Kidney (tissue), 14 donors: ENCODE measurements around the gene ENPP3. TPM values are rescaled to one million over a fixed set of nuclear protein-coding genes. Genes with fewer than 3 reads are reported as not detected.
"Not testable (repeated sequence)": the region's sequence is repeated elsewhere in the genome, so short reads cannot be mapped to it uniquely, and the experiment has no call there.

ENCODE experiments used
- DNase-seq, 5 donors: peaks; one replicate each; pipeline ENCODE4 v3.0.0-alpha.2; 2013 to 2020
- FAIRE-seq: peaks from 2 replicates; lab custom pipeline; 2012; peaks lifted over from hg19 to GRCh38; lab: Jason Lieb, UNC
- H3K27ac ChIP-seq, 2 donors: one replicate each; pipeline ENCODE4 v1.7.0; 2013; ENCODE audit warnings: low read depth in 2 of 2, low read length in 2 of 2, inconsistent platforms in 1 of 2
- H3K27me3 ChIP-seq: one replicate; pipeline ENCODE4 v1.7.1; 2013; ENCODE audit warnings: low read length, inconsistent platforms; ENCODE audit not compliant: control insufficient read depth, insufficient read depth
- H3K36me3 ChIP-seq, 3 donors: one replicate each; pipeline versions ENCODE4 v1.7.0 to v1.7.1; 2013; ENCODE audit warnings: low read length in 3 of 3, control low read depth in 1 of 3, inconsistent platforms in 1 of 3; ENCODE audit not compliant: insufficient read depth in 3 of 3, control insufficient read depth in 2 of 3
- H3K4me1 ChIP-seq, 3 donors: one replicate each; pipeline versions ENCODE4 v1.7.0 to v1.7.1; 2013; ENCODE audit warnings: low read length in 3 of 3, inconsistent platforms in 1 of 3, low read depth in 1 of 3; ENCODE audit not compliant: control insufficient read depth in 2 of 3, insufficient read depth in 2 of 3
- H3K4me3 ChIP-seq, 3 donors: one replicate each; pipeline versions ENCODE4 v1.7.0 to v1.8.1; 2013; ENCODE audit warnings: low read length in 3 of 3, control low read depth in 1 of 3, inconsistent platforms in 1 of 3
- H3K9ac ChIP-seq, 3 donors: one replicate each; pipeline versions ENCODE4 v1.7.0 to v1.7.1; 2013; ENCODE audit warnings: low read length in 3 of 3, control low read depth in 1 of 3, inconsistent platforms in 1 of 3
- H3K9me3 ChIP-seq, 3 donors: one replicate each; pipeline versions ENCODE4 v1.7.0 to v1.7.1; 2013; ENCODE audit warnings: low read length in 3 of 3, control low read depth in 1 of 3, inconsistent platforms in 1 of 3; ENCODE audit not compliant: control insufficient read depth in 2 of 3, insufficient read depth in 1 of 3
- CTCF ChIP-seq: IDR thresholded peaks from 3 replicates; pipeline ENCODE4 v1.5.1; 2012; ENCODE audit warnings: mild to moderate bottlenecking, moderate library complexity, borderline replicate concordance; ENCODE audit not compliant: insufficient read depth; ENCODE audit errors: extremely low read depth
- intact Hi-C: fragments of 100-400 bp; cut with DNase I; formaldehyde crosslinking; loops from one replicate; pipeline ENCODE4 v1.11.1; 2022
- polyA plus RNA-seq: library from polyadenylated mRNA; stranded (reverse); fragments of 350-450 nt; fragmentation: Illumina TruSeq; extraction: RNeasy Lipid Tissue Mini Kit (QIAGEN cat#74804); gene quantifications from one replicate; pipeline ENCODE4 v1.2.3, GENCODE V29; 2014; ENCODE audit warnings: low read depth, low replicate concordance; ENCODE audit not compliant: insufficient read depth
- total RNA-seq: library from RNA; stranded (reverse); fragmentation: NEBNext Ultra II Directional; extraction: Animal tissue kit (Norgen Biotek cat#: 25700); gene quantifications from one replicate; pipeline ENCODE4 v1.2.1, GENCODE V29; 2021
- donor health status: control.
- donor health status: control.
- donor health status: control.
- donor health status: control.
- donor health status: control.
- donor health status: DM: yes; HTN: yes; CAD: no.
- donor health status: Normal renal cell carcinoma (clear cell type).

The ENPP3 gene
- total and polyA plus RNA-seq, 2 donors from 2014 or later, result 2.0 to 2.5 TPM

DNA sequence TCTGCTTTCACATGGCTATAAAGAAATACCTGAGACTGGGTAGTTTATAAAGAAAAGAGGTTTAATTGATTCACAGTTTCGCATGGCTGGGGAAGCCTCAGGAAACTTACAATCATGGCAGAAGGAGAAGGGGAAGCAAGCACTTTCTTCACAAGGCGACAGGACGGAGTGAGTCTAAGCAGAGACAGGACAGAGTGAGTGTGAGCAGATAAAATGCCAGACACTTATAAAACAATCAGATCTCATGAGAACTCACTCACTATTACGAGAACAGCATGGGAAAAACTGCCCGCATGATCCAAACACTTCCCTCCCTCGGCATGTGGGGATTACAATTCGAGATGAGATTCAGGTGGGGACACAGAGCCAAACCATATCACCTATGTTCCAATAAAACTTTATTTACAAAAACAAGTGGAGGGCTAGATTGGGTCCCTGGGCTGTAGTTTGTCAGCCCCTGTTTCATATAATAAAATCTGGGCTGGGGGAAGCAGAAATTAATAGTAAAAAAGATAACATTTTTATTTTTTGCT is 110.8 kb downstream of the ENPP3 start:
- intact Hi-C loops, result no loop called here
- H3K9me3 ChIP-seq, result no peaks in the 10 kb centered on the region
- TF ChIP-seq CTCF, result no peak
- H3K27ac ChIP-seq, result no peak overlapping the region
- no peak overlapping the region for H3K9ac ChIP-seq
- H3K4me1 ChIP-seq, result no peaks in the 10 kb centered on the region
- DNase-seq, result no peak
- H3K4me3 ChIP-seq, result no peak overlapping the region
- H3K36me3 ChIP-seq, result no peaks in the 10 kb centered on the region
- no peaks in the 10 kb centered on the region for H3K27me3 ChIP-seq
- no peak for FAIRE-seq

DNA sequence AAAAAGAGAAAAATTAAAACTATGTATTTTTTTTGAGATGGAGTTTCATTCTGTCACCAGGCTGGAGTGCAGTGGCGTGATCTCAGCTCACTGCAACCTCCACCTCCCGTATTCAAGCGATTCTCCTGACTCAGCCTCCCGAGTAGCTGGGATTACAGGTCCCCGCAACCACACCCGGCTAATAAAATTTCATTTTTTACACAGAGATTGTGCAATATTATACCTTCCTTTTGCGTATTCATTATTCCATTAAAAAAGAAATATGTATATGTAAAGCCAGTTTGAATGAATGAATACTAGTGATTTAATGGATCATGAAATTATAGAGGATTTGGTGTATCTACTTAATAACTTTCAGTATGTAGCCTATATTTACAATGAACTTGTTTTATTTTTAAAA is 111.9 kb downstream of the ENPP3 start:
- intact Hi-C loops, result no loop called here
- FAIRE-seq (no peak), DNase-seq (no peak)
- H3K27me3 ChIP-seq, result no peaks in the 10 kb centered on the region
- no peak overlapping the region for H3K27ac ChIP-seq
- no peaks in the 10 kb centered on the region for H3K4me1 ChIP-seq
- no peak for TF ChIP-seq CTCF
- no peak overlapping the region for H3K4me3 ChIP-seq
- no peak overlapping the region for H3K9ac ChIP-seq
- no peaks in the 10 kb centered on the region for H3K36me3 ChIP-seq
- H3K9me3 ChIP-seq, result no peaks in the 10 kb centered on the region

GRCh38 chr6:131751012-131751715 is 114.1 kb downstream of the ENPP3 start:
- H3K36me3 ChIP-seq, H3K27ac ChIP-seq, H3K4me3 ChIP-seq, intact Hi-C loops, H3K4me1 ChIP-seq, H3K27me3 ChIP-seq, H3K9me3 ChIP-seq, H3K9ac ChIP-seq, DNase-seq, FAIRE-seq: not testable (repeated sequence)

- TF ChIP-seq CTCF, result no peak
- DNase-seq (no peak), FAIRE-seq (no peak)
- Histone ChIP-seq H3K36me3 (no peaks in the 10 kb centered on the region), H3K9me3 (no peaks in the 10 kb centered on the region), H3K9ac (no peak overlapping the region), H3K27me3 (no peaks in the 10 kb centered on the region), H3K27ac (no peak overlapping the region), H3K4me3 (no peak overlapping the region), H3K4me1 (no peaks in the 10 kb centered on the region)
- intact Hi-C loops, result no loop called here
These were observed 117.0 kb downstream of the ENPP3 start for GRCh38 chr6:131754088-131754487.
